Neural progenitor cell (in vitro differentiated cells): ENCODE measurements around the gene FILIP1. TPM values are rescaled to one million over a fixed set of nuclear protein-coding genes. Genes with fewer than 3 reads are reported as not detected.

Source experiments
- DNase-seq: peaks from one replicate; pipeline ENCODE4 v3.0.0-alpha.2; 2016; ENCODE audit warnings: low spot score
- H2AFZ ChIP-seq: fragments of 200-600 bp; sonication (generic); replicated peaks from 2 replicates; pipeline ENCODE4 v1.6.1; 2016; ENCODE audit warnings: antibody characterized with exemption
- H3F3A ChIP-seq: fragments of 200-600 bp; sonication (generic); 2 replicates; pipeline ENCODE4 v1.6.1; 2016; ENCODE audit warnings: antibody characterized with exemption, low read depth
- H3K27ac ChIP-seq: fragments of 200-600 bp; sonication (generic); 2 replicates; pipeline ENCODE4 v1.5.1; 2016; ENCODE audit warnings: mild to moderate bottlenecking
- H3K27me3 ChIP-seq: fragments of 200-600 bp; sonication (generic); 2 replicates; pipeline ENCODE4 v1.6.1; 2016; ENCODE audit warnings: mild to moderate bottlenecking, moderate library complexity
- H3K36me3 ChIP-seq: fragments of 200-600 bp; sonication (generic); 2 replicates; pipeline ENCODE4 v1.5.1; 2016
- H3K4me1 ChIP-seq: fragments of 200-600 bp; sonication (generic); 2 replicates; pipeline ENCODE4 v1.6.1; 2016; ENCODE audit warnings: mixed run types
- H3K4me2 ChIP-seq: fragments of 200-600 bp; sonication (generic); 2 replicates; pipeline ENCODE4 v1.6.1; 2016
- H3K4me3 ChIP-seq: fragments of 200-600 bp; sonication (generic); 2 replicates; pipeline ENCODE4 v1.5.1; 2016
- H3K79me2 ChIP-seq: fragments of 200-600 bp; sonication (generic); 2 replicates; pipeline ENCODE4 v1.6.1; 2016; ENCODE audit warnings: low read depth
- H3K9ac ChIP-seq: fragments of 200-600 bp; sonication (generic); 2 replicates; pipeline ENCODE4 v1.6.1; 2016
- H3K9me3 ChIP-seq: fragments of 200-600 bp; sonication (generic); 2 replicates; pipeline ENCODE4 v1.5.1; 2016; ENCODE audit warnings: low read depth
- H4K20me1 ChIP-seq: fragments of 200-600 bp; sonication (generic); 2 replicates; pipeline ENCODE4 v1.6.1; 2016; ENCODE audit warnings: low read depth
- H3K27ac Mint-ChIP-seq: 3 replicates; pipeline ENCODE4 v1.8.0; 2021; ENCODE audit warnings: mixed read lengths
- H3K27me3 Mint-ChIP-seq: 2 replicates; pipeline ENCODE4 v1.8.0; 2022; ENCODE audit warnings: low read depth, mild to moderate bottlenecking, inconsistent platforms, moderate library complexity, mixed read lengths; ENCODE audit not compliant: insufficient read depth
- H3K36me3 Mint-ChIP-seq: 3 replicates; pipeline ENCODE4 v1.8.0; 2021; ENCODE audit warnings: mixed read lengths
- H3K4me1 Mint-ChIP-seq: 3 replicates; pipeline ENCODE4 v1.8.0; 2021; ENCODE audit warnings: mixed read lengths
- H3K4me3 Mint-ChIP-seq: 3 replicates; pipeline ENCODE4 v1.8.0; 2021; ENCODE audit warnings: mild to moderate bottlenecking, moderate library complexity, mixed read lengths
- H3K9me3 Mint-ChIP-seq: 3 replicates; pipeline ENCODE4 v1.8.0; 2020; ENCODE audit warnings: mixed read lengths
- CTCF ChIP-seq: fragments of 200-600 bp; sonication (generic); IDR thresholded peaks from 2 replicates; pipeline ENCODE4 v1.5.1; 2017; ENCODE audit warnings: antibody characterized with exemption, mild to moderate bottlenecking
- EZH2 ChIP-seq: fragments of 200-600 bp; sonication (generic); IDR thresholded peaks from 2 replicates; pipeline ENCODE4 v1.6.1; 2017; ENCODE audit warnings: antibody characterized with exemption, mild to moderate bottlenecking, moderate library complexity
- EZH2phosphoT487 ChIP-seq: fragments of 200-600 bp; sonication (generic); IDR thresholded peaks from 2 replicates; pipeline ENCODE4 v1.6.1; 2017; ENCODE audit warnings: antibody characterized with exemption
- total RNA-seq: library from RNA; depleted of rRNA; stranded (reverse); fragments of >200 nt; gene quantifications from 2 replicates; pipeline ENCODE4 v1.2.3, GENCODE V29; 2015; ENCODE audit warnings: low replicate concordance

Gene FILIP1
- total RNA-seq, 1 donor from 2014 or later = 22.6 TPM

- Histone ChIP-seq H3K4me1 (peaks cover 12% of the 10 kb centered on the region), H3K79me2 (no peaks in the 10 kb centered on the region), H2AFZ (no peak overlapping the region), H3K9me3 (no peaks in the 10 kb centered on the region), H4K20me1 (no peaks in the 10 kb centered on the region), H3K9ac (no peak overlapping the region), H3K4me3 (no peak overlapping the region), H3K27me3 (no peaks in the 10 kb centered on the region), H3F3A (peaks cover 5% of the 10 kb centered on the region), H3K36me3 (no peaks in the 10 kb centered on the region), H3K4me2 (no peak overlapping the region), H3K27ac (no peak overlapping the region)
- Mint-ChIP-seq H3K36me3 (no peaks in the 10 kb centered on the region), H3K9me3 (no peaks in the 10 kb centered on the region), H3K4me3 (no peak overlapping the region), H3K27me3 (peaks cover 4% of the 10 kb centered on the region), H3K4me1 (no peaks in the 10 kb centered on the region), H3K27ac (no peak overlapping the region)
- no peak for TF ChIP-seq EZH2phosphoT487
- no peak for TF ChIP-seq CTCF
- TF ChIP-seq EZH2 = no peak
- no peak for DNase-seq
These were observed 29.7 kb downstream of the FILIP1 start for GRCh38 chr6:75463908-75464307.

DNA sequence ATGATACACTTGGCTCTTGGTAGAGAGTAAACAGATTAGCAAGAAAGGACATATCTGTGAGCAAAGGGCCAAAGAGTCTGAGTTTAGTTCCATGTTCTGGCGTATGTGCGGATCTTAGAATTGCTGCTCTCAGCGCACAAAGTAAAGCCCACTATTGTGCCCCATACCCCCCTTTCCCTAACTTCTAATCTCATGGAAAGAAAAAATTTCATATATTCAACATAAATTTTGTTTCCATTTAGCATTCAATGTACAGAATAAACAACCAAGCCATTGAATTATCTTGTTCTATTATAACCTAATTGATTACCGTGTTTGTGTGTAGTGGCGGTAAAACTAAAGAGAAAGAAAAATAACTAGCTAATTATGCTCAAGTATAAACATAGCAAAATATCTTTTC is 30.5 kb downstream of the FILIP1 start:
- Histone ChIP-seq H3K27me3 (no peaks in the 10 kb centered on the region), H3K4me2 (no peak overlapping the region)
- H3K4me1 Mint-ChIP-seq = no peaks in the 10 kb centered on the region

DNA sequence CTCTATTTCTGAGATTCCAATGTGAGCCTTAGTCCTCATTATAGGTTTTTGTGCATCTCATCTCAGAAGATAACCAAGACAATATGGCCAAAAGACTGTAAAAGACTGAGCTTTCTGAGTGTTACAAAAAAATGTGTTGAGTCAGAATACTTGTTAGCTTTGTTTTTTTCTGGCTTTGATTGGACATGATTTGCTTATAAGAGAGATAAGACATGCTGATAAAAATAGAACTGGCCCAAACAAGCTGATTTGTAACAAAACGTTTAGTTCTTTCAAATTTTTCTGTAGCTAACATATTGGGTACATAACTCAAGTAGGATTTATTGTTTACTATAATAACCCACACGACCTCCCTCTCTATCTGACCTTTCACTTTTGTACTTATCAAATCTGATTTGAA is 32.9 kb downstream of the FILIP1 start:
- H3K4me1 Mint-ChIP-seq = no peaks in the 10 kb centered on the region

More for the DNA sequence above, 30.5 kb downstream of the FILIP1 start:
- Histone ChIP-seq H3K27ac (no peak overlapping the region), H4K20me1 (no peaks in the 10 kb centered on the region), H3K4me1 (peaks cover 10% of the 10 kb centered on the region), H3K79me2 (no peaks in the 10 kb centered on the region), H3F3A (peaks cover 5% of the 10 kb centered on the region), H3K36me3 (no peaks in the 10 kb centered on the region), H3K9ac (no peak overlapping the region), H3K4me3 (no peak overlapping the region), H3K9me3 (no peaks in the 10 kb centered on the region), H2AFZ (no peak overlapping the region)
- H3K4me3 Mint-ChIP-seq = no peak overlapping the region
- no peaks in the 10 kb centered on the region for H3K9me3 Mint-ChIP-seq
- H3K27me3 Mint-ChIP-seq = peaks cover 4% of the 10 kb centered on the region
- no peak for TF ChIP-seq EZH2phosphoT487
- TF ChIP-seq EZH2 = no peak
- TF ChIP-seq CTCF = no peak
- no peak for DNase-seq
- H3K27ac Mint-ChIP-seq = no peak overlapping the region
- H3K36me3 Mint-ChIP-seq = no peaks in the 10 kb centered on the region

More for the DNA sequence above, 32.9 kb downstream of the FILIP1 start:
- TF ChIP-seq CTCF (no peak), EZH2 (no peak), EZH2phosphoT487 (no peak)
- H3K4me3 ChIP-seq = no peak overlapping the region
- no peaks in the 10 kb centered on the region for H3K27me3 ChIP-seq
- H2AFZ ChIP-seq = no peak overlapping the region
- H4K20me1 ChIP-seq = no peaks in the 10 kb centered on the region
- no peak for DNase-seq
- Mint-ChIP-seq H3K27me3 (peaks cover 2% of the 10 kb centered on the region), H3K9me3 (no peaks in the 10 kb centered on the region), H3K36me3 (no peaks in the 10 kb centered on the region), H3K27ac (no peak overlapping the region), H3K4me3 (no peak overlapping the region)
- H3K79me2 ChIP-seq = no peaks in the 10 kb centered on the region
- H3K36me3 ChIP-seq = no peaks in the 10 kb centered on the region
- no peaks in the 10 kb centered on the region for H3K4me1 ChIP-seq
- H3K4me2 ChIP-seq = no peak overlapping the region
- no peaks in the 10 kb centered on the region for H3F3A ChIP-seq
- no peak overlapping the region for H3K9ac ChIP-seq
- H3K9me3 ChIP-seq = no peaks in the 10 kb centered on the region
- no peak overlapping the region for H3K27ac ChIP-seq
